Activated CD8-positive, alpha-beta memory T cell treated with anti-CD3 and anti-CD28 coated beads for 1 hour (primary cell): Measurements from ENCODE around the gene WDR91.
"Not testable (repeated sequence)": the region's sequence is repeated elsewhere in the genome, so short reads cannot be mapped to it uniquely, and the experiment has no call there.

Experiments
- DNase-seq, 2 donors: peaks; one replicate each; pipeline ENCODE4 v3.0.0-alpha.2; 2020; ENCODE audit warnings: low read depth in 1 of 2; ENCODE audit errors: extremely low read depth in 1 of 2

Gene WDR91

DNA sequence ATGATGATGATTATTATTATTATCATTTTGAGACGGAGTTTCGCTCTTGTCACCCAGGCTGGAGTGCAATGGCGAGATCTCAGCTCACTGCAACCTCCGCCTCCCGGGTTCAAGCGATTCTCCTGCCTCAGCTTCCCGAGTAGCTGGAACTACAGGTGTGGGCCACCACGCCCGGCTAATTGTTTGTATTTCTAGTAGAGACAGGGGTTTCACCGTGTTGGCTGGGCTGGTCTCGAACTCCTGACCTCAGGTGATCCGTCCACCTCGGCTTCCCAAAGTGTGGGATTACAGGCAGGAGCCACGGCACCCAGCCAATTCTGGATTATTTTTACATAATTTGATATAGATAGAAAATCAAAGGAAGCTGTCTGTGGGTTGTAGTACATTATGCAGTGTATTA, 22.8 kb upstream of the WDR91 start:
- not testable (repeated sequence) for DNase-seq

DNA sequence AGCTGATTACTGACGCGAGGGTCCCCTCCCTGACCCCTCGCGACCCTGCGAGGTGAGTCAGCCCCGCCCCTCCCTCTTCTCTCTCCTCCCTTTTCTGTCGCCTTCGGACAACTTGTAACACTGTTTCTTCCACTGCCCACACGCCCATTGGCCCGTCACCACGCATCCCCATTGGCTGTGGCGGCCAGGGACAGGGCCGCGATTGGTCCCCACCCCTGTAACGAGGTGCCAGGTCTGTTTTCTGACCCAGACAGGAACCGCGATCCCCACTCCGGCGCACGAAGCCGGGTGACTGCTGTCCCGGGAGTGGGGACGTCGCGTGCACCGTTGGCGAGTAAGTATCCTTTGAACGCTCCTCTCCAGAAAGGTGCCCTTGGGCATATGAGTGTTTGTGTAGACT, 22.2 kb upstream of the WDR91 start, which contains the start of gene STRA8:
Gene STRA8 (plus strand): TSS at position 269 of the 400 bp plus-strand sequence. CDS start 6,687 bp downstream, outside the sequence.
- DNase-seq: no peak

- no peak for DNase-seq
Observed at GRCh38 chr7:135232720-135233119, 21.4 kb upstream of the WDR91 start.

DNA sequence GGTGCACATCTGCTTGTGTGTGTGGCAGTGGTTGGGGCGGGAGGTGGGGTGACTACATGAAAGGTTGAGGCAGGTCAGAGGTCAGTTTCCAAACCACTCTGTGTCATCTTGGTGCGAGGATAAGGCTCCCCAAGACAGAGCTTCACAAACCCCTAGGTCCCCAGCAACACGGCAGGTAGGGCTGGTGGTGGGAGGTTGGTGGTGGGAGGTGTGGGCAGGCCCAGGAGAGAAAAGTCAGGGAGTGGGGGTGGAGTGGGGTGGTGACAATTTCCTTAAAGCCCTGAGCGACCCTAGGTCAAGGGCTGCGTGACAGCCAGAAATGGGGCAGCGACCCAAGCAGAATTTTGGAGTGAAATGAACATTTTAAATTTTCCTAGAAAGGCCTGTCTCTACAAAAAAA, 20.8 kb upstream of the WDR91 start:
- DNase-seq: no peak

DNA sequence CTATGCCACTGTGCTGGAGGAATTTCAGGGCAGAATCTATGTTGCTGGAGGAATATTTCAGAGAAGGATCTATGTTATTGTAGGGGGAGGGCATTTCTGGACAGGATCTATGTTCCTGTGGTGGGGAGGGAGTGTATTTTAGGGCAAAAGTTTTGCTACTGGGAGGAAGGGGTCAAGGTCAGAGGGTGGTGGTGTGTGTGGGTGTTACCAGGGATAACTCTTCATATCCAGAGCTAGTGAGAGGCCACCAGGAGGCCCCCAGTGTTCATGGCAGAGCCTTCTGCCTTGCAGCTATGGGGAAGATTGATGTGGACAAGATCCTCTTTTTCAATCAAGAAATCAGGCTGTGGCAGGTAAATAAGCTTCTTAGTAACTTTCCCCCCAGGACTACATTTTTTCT, 20.4 kb upstream of the WDR91 start:
- DNase-seq: no peak

DNA sequence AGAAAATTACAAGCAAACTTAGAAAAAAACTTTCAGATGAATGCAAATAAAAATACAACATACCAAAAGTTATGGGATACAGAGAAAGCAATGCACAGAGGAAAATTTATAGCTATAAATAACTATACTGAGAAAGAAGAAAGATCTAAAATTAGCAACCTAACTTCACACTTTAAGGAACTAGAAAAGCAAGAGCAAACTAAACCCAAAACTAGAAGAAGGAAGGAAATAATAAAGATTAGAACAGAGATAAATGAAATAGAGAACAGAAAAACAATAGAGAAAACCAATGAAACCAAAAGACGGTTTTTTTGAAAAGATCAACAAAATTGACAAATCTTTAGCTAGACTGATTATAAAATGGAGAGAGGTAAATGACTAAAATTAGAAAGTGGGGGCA, 12.7 kb upstream of the WDR91 start:
- DNase-seq: no peak

DNA sequence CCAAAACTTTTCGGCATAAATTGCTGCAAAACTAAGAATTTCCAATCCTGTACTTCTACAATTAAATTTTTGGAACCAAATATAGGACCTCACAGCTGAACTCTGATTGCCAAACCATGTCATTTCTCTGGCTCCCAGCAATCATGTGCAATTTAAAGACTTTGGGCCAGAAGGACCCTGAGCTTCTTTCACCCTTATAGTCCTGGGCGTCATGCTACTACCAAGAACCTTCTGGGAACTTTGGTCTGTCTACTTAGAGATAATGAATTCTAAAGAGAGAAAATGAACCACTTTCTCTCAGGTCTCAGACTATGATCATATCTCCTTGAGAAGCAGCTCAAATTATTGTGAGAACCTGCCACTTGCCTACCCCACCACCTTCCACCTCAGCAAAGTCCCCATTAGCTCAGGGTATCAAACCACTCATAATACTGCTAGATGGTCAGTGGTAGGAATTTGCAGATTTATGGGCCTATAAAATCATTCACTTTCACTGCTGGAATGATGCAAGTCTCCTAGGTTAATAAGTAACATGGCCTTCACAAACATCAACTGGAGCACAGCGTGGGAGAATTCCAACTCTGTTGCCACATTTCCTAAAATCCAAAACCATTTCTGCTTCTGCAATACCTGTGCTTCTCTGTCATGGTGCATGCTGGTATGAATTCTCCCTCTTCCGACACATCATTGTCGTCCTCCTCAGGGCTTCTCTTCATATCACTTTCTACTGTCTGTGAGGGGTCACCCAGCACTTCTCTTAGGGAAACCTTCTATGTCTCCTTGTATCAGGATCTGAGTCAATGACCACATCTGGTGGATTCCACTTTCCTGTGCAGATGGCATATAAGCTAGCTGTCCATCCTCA, 6.6 kb upstream of the WDR91 start:
- DNase-seq: no peak

- DNase-seq: no peak
Observed at GRCh38 chr7:135215698-135216097, 4.4 kb upstream of the WDR91 start.

DNA sequence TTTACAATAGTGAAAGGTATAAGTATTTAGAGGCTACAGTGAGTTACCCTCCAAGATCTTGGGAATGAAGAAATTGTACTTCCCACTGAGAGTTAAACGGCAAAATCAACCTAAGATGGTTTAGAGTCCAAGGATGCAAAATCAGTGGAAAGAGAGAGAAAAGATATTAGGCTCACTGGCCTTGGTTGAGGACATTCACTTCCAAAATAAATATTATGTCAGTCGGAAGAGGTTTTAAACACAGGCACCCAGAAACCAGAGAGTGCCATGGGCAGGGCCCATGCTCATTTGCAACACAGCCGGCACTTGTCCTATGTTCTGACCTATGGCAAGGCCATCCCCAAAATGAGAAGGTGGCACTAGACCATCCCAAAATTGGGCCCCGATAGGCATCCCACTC, 3.9 kb upstream of the WDR91 start:
- DNase-seq: no peak

DNA sequence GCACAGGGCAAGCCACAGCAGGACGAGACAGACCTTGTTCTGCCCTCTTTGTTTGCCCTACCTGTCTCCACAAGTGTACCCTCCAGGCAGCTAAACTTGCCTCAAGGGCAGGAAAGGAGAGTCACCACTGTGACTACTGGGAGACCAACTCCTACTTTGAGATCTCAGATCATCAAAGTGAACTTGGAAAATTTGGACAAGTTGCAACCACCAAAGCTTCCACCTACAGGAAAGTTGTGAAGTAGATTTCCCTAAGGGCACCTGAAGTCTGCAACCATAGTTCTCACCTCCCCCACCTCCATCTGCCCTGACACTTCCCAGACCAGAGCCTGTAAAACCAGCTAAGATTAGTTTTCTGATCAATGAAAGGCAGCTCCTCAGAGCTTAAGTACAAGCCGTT, 2.5 kb upstream of the WDR91 start:
- DNase-seq: no peak

DNA sequence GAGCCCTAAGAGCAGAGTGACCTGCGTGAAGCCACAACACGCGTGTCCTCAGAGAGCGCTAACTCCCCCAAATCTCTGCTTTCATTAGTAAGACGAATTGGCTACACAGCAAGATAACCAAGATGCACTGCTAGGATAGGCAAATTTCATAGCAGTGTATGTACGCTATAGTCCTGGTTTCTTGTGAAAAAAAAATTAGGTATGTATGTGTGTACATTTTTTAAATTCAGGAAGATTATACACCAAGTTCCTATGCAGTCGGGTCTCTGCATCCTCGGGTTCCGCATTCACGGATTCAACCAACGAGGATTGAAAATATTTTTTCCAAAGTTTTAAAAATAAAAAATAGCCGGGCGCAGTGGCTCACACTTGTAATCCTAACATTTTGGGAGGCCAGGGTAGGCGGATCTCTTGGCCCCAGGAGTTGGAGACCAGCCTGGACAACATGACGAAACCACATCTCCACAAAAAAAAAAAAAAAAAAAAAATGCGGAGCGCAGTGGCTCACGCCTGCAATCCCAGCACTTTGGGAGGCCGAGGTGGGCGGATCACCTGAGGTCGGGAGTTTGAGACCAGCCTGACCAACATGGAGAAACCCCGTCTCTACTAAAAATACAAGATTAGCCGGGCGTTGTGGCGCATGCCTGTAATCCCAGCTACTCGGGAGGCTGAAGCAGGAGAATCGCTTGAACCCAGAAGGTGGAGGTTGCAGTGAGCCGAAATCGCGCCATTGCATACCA, 790 bp upstream of the WDR91 start:
- not testable (repeated sequence) for DNase-seq

DNA sequence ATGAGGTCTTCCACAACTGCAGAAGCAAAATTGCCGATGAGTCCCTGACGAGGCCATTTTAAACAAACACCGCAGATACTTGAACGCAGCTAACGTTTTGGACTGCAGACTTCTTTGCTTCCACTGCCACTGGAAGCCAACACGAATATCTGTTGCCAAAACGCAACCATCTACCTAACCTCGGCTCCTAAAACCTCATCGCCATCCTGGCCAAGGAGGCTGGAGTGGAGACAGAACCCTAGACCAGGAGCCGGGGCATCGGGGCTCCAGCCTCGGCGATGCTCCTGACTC, 493 bp downstream of the WDR91 start:
- no peak for DNase-seq

GRCh38 chr7:135209225-135209834, 2.0 kb downstream of the WDR91 start:
- DNase-seq: no peak

GRCh38 chr7:135208102-135208793, 3.1 kb downstream of the WDR91 start:
- DNase-seq: no peak

GRCh38 chr7:135207406-135208101, 3.8 kb downstream of the WDR91 start:
- no peak for DNase-seq

- DNase-seq: no peak
Observed at GRCh38 chr7:135206941-135207391, 4.4 kb downstream of the WDR91 start.

DNA sequence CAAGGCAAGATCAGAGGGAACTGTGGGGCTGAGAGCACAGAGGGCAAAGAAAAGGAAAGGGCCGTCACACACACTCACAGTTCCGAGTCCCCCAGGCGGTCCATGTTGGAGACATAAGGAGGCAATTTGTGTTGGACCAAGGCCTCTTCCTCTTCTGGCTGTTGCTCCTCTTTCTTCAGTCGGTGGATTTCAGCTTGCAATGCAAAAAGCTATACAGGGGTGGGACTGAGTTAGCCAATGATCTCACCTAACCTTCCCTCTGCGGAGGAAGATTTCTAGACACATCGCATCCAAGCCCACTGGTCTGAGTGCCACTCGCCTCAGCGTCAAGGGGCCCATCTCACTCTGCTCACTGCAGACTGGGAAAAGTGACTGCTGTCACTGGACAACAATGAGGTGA, 5.5 kb downstream of the WDR91 start:
- DNase-seq: no peak

GRCh38 chr7:135204876-135205275, 6.5 kb downstream of the WDR91 start:
- no peak for DNase-seq

DNA sequence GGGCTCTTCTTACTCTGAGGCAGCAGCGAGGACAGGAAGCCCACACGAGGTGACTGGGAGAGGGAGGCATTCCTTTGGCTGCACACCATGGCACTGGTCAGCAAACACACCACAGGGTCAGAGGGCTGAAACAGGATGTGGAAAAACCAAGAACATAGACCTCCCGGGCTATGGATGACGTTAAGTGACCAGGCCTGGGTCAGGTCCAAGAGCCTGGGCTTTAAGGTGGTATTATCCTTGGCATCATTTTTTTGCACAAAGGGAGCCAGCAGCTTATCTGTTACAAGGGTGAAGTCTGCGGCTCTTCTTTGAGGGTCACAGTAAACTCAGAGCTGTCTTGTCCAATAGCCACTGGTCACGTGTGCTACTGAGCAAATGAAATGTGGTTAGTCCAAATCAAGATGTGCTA, 7.0 kb downstream of the WDR91 start:
- no peak for DNase-seq

GRCh38 chr7:135201350-135201749, 10.0 kb downstream of the WDR91 start:
- no peak for DNase-seq
